Measurements from ENCODE around the gene SAFB. TPM values are rescaled to one million over a fixed set of nuclear protein-coding genes. Genes with fewer than 3 reads are reported as not detected.

Gene SAFB
- total and polyA plus RNA-seq, 3 donors from 2014 or later = 83.2 to 220 (median 202) TPM

GRCh38 chr19:5672708-5673459, 50.0 kb downstream of the SAFB start:
- intact Hi-C loops (cut with DNase I; ENCODE audit: low total_unique reads) = no loop called here
- no peaks in the 10 kb centered on the region for H3K9me3 ChIP-seq
- no peak for DNase-seq
- no peak overlapping the region for H3K4me3 ChIP-seq
- no peaks in the 10 kb centered on the region for H3K27me3 ChIP-seq
- H3K27ac ChIP-seq = no peak overlapping the region
- H3K4me1 ChIP-seq = no peaks in the 10 kb centered on the region
- H3K36me3 ChIP-seq (ENCODE audit: low read depth, missing control alignments) = no peaks in the 10 kb centered on the region
- 79 to 92% methylated on average over 13 of the region's 13 CpGs for WGBS, 2 donors
- TF ChIP-seq CTCF (IDR thresholded peaks at IDR 0.05) (no peak), POLR2A (IDR thresholded peaks at IDR 0.05) (no peak)

- TF ChIP-seq CTCF (IDR thresholded peaks at IDR 0.05) (no peak), POLR2A (IDR thresholded peaks at IDR 0.05) (no peak)
- no peaks in the 10 kb centered on the region for H3K4me1 ChIP-seq
- intact Hi-C loops (cut with DNase I; ENCODE audit: low total_unique reads) = no loop called here
- no peak for DNase-seq
- WGBS, 2 donors = 92 to 100% methylated on average over 1 of the region's 1 CpG
- no peaks in the 10 kb centered on the region for H3K9me3 ChIP-seq
- no peaks in the 10 kb centered on the region for H3K27me3 ChIP-seq
- H3K36me3 ChIP-seq (ENCODE audit: low read depth, missing control alignments) = no peaks in the 10 kb centered on the region
- H3K27ac ChIP-seq = no peak overlapping the region
- H3K4me3 ChIP-seq = no peak overlapping the region
These were observed 50.9 kb downstream of the SAFB start for GRCh38 chr19:5673752-5674151.

DNA sequence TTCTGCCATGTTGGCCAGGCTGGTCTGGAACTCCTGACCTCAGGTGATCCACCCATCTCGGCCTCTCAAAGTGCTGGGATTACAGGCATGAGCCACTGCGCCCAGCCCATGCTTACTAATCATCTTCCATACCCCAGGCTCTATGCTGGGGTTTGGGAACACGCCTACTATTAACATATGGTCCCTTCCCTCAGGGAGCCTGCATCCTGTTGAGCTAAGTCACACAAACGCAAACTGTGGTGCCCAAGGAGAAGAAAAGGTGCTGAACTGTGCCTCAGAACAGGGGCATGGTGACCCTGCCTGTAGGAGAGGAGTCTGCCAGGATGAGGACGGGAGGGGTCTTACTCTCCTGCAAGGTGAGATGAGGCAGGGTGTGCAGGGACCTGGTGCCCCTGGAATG, 51.8 kb downstream of the SAFB start:
- Histone ChIP-seq H3K4me3 (no peak overlapping the region), H3K36me3 (ENCODE audit: low read depth, missing control alignments) (no peaks in the 10 kb centered on the region), H3K4me1 (peaks cover 4% of the 10 kb centered on the region), H3K27me3 (no peaks in the 10 kb centered on the region), H3K9me3 (no peaks in the 10 kb centered on the region), H3K27ac (no peak overlapping the region)
- no peak for DNase-seq
- intact Hi-C loops (cut with DNase I; ENCODE audit: low total_unique reads) = no loop called here
- no peak for TF ChIP-seq POLR2A (IDR thresholded peaks at IDR 0.05)
- TF ChIP-seq CTCF (IDR thresholded peaks at IDR 0.05) = no peak
- 89 to 94% methylated on average over 4 to 5 of the region's 5 CpGs for WGBS, 2 donors

DNA sequence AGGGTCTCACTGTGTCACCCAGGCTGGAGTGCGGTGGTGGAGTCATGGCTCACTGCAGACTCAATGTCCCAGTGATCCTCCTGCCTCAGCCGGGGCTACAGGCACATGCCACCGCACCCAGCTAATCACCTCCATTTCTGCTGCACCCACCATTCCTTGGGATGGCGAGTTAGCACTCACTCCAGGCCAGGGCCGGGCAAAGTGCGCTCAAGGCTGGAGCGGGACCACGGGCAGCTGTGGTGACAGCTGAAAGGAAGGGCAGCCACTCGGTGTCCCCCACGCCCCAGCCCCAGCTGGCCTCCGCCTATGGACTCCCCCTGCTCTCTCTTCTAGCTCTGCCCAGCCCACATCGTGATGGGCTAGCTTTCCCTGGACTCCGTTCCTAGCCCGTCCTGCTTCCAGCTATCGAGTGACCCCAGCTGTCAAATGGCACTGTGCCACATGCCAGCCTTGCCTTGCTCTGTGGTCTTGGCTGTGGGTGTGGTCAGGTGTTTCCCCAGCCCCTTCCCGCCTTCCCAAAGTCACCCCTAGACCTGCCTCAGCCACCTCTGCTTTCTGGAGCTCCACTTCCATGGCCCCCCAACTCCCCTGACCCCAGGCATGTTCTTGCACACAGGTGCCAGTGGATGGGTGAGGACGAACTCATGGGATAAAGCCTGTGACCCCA, 53.4 kb downstream of the SAFB start:
- no peak overlapping the region for H3K4me3 ChIP-seq
- no peaks in the 10 kb centered on the region for H3K36me3 ChIP-seq (ENCODE audit: low read depth, missing control alignments)
- no peak for DNase-seq
- H3K9me3 ChIP-seq = no peaks in the 10 kb centered on the region
- no peaks in the 10 kb centered on the region for H3K27me3 ChIP-seq
- H3K4me1 ChIP-seq = peaks cover 7% of the 10 kb centered on the region
- TF ChIP-seq CTCF (IDR thresholded peaks at IDR 0.05) = no peak
- no peak for TF ChIP-seq POLR2A (IDR thresholded peaks at IDR 0.05)
- no peak overlapping the region for H3K27ac ChIP-seq
- WGBS, 2 donors = 69 to 83% methylated on average over 5 to 17 of the region's 17 CpGs
- intact Hi-C loops (cut with DNase I; ENCODE audit: low total_unique reads) = no loop called here

Data from testis (tissue), 3 donors.